ENCODE measurements around the gene MRPL50.
"Not testable (repeated sequence)": the region's sequence is repeated elsewhere in the genome, so short reads cannot be mapped to it uniquely, and the experiment has no call there.

Gene MRPL50

GRCh38 chr9:101417389-101417788, 19.0 kb upstream of the MRPL50 start:
- no peak for DNase-seq

- DNase-seq: no peak
These were observed 17.2 kb upstream of the MRPL50 start for GRCh38 chr9:101415578-101415977.

GRCh38 chr9:101414839-101415238, 16.4 kb upstream of the MRPL50 start:
- no peak for DNase-seq

- no peak for DNase-seq
These were observed 10.7 kb upstream of the MRPL50 start for GRCh38 chr9:101409079-101409477.

GRCh38 chr9:101408374-101409078, 10.1 kb upstream of the MRPL50 start:
- DNase-seq: no peak

GRCh38 chr9:101403516-101404285, 5.3 kb upstream of the MRPL50 start:
- DNase-seq: no peak

- DNase-seq: no peak
These were observed 1.7 kb upstream of the MRPL50 start for GRCh38 chr9:101400120-101400519.

GRCh38 chr9:101399643-101399970, 1.2 kb upstream of the MRPL50 start:
- no peak for DNase-seq

GRCh38 chr9:101398930-101399642, 668 bp upstream of the MRPL50 start:
- DNase-seq: no peak

GRCh38 chr9:101397746-101398067, 711 bp downstream of the MRPL50 start:
- DNase-seq: no peak

GRCh38 chr9:101394687-101395086, 3.7 kb downstream of the MRPL50 start:
- DNase-seq: no peak

- no peak for DNase-seq
These were observed 5.3 kb downstream of the MRPL50 start for GRCh38 chr9:101393135-101393534.

- no peak for DNase-seq
These were observed 9.9 kb downstream of the MRPL50 start for GRCh38 chr9:101388507-101388993.

- no peak for DNase-seq
These were observed 10.4 kb downstream of the MRPL50 start for GRCh38 chr9:101387871-101388506.

- DNase-seq: not testable (repeated sequence)
These were observed 13.4 kb downstream of the MRPL50 start, which contains the start of gene BAAT for GRCh38 chr9:101384873-101385536. Gene BAAT (minus strand): TSS chr9:101385006. CDS start chr9:101371404, 13,602 bp downstream.

- no peak for DNase-seq
These were observed 15.1 kb downstream of the MRPL50 start for GRCh38 chr9:101383361-101383760.

- DNase-seq: no peak
These were observed 16.5 kb downstream of the MRPL50 start for GRCh38 chr9:101381833-101382342.

GRCh38 chr9:101381118-101381517, 17.3 kb downstream of the MRPL50 start:
- DNase-seq: no peak

- no peak for DNase-seq
These were observed 18.1 kb downstream of the MRPL50 start for GRCh38 chr9:101380295-101380694.

- DNase-seq: no peak
These were observed 22.1 kb downstream of the MRPL50 start for GRCh38 chr9:101376111-101376848.

GRCh38 chr9:101375546-101375945, 22.9 kb downstream of the MRPL50 start:
- DNase-seq: no peak
